NOMO-1 treated with dmso at 0.1 percent for 144 hours (cell line): ENCODE results near the gene UGT1A1.

Source experiments
- DNase-seq: peaks from one replicate; lab custom pipeline; 2025; ENCODE audit not compliant: unreplicated experiment; lab: John Stamatoyannopoulos, UW

Gene UGT1A1

GRCh38 chr2:233814056-233814835 lies 54.2 kb downstream of the UGT1A1 start:
- DNase-seq: no peak

- no peak for DNase-seq
Observed at GRCh38 chr2:233815861-233816260, 55.8 kb downstream of the UGT1A1 start.

- DNase-seq: no peak
Observed at GRCh38 chr2:233816334-233816733, 56.3 kb downstream of the UGT1A1 start.

- no peak for DNase-seq
Observed at GRCh38 chr2:233816771-233817170, 56.7 kb downstream of the UGT1A1 start.

GRCh38 chr2:233817361-233817911 lies 57.4 kb downstream of the UGT1A1 start:
- no peak for DNase-seq

- no peak for DNase-seq
Observed at GRCh38 chr2:233817995-233818638, 58.0 kb downstream of the UGT1A1 start.

- no peak for DNase-seq
Observed at GRCh38 chr2:233818639-233819621, 58.9 kb downstream of the UGT1A1 start.

- DNase-seq: no peak
Observed at GRCh38 chr2:233819884-233820773, 60.1 kb downstream of the UGT1A1 start.

GRCh38 chr2:233820774-233821105 lies 60.7 kb downstream of the UGT1A1 start:
- DNase-seq: no peak

GRCh38 chr2:233821196-233821595 lies 61.1 kb downstream of the UGT1A1 start:
- DNase-seq: no peak

- DNase-seq: no peak
Observed at GRCh38 chr2:233821709-233822100, 61.6 kb downstream of the UGT1A1 start.

- no peak for DNase-seq
Observed at GRCh38 chr2:233822101-233822771, 62.2 kb downstream of the UGT1A1 start.
